Measurements from ENCODE around the gene NCKAP5.

Gene NCKAP5

DNA sequence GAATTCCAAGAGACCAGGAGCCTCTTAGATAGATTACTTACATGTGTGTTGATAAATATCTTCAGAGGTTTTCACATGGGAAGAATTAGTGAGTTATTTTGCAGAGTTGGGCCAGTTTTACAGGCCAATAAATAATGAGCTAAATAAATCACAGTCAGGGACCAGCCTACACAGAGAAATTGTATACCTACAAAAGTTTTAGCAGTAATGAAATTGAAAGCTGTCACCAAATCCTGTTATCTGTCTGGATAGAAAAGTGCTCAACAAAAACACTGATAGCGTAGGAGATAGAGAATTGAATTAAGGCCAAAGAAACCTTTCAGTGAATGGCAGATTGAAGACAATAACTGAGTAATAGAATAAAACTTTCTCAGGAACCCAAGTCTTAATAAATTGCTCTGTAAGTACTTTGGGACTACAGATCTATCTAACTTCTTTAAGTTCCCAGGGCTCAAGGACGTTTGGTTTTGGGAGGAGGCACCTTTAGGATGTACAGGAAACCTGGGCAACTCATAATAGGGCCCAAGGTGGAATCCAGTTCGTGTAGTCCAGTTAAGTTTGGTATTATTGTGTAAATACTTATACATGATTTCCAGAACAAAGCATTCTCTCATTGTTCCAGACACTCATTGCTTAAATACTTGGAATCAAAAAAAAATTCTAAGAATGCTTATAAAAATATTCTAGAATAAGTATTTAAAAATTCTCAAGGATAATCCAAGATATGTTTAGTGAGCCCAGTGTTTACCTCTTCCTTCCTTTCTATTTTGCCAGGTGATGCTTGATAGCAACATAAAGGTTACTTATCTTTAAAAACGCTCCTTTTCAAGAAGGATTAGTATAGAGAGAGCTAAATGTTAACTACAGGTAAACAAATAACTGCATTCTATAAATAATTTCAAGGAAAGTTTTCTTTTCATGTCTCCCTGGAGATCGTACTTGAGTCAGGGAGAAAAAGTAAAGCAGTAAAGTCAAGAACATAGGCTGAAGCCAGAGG, 134.5 kb downstream of the NCKAP5 start:
- H3K4me3 Mint-ChIP-seq = no peak overlapping the region
- H3K4me1 Mint-ChIP-seq (ENCODE audit: low read depth) = no peaks in the 10 kb centered on the region
- H3K36me3 Mint-ChIP-seq (ENCODE audit: low read depth) = no peaks in the 10 kb centered on the region
- H3K27ac Mint-ChIP-seq = no peak overlapping the region
- peaks cover 4% of the 10 kb centered on the region for H3K9me3 Mint-ChIP-seq
- no peaks in the 10 kb centered on the region for H3K27me3 Mint-ChIP-seq (ENCODE audit: low read depth)

DNA sequence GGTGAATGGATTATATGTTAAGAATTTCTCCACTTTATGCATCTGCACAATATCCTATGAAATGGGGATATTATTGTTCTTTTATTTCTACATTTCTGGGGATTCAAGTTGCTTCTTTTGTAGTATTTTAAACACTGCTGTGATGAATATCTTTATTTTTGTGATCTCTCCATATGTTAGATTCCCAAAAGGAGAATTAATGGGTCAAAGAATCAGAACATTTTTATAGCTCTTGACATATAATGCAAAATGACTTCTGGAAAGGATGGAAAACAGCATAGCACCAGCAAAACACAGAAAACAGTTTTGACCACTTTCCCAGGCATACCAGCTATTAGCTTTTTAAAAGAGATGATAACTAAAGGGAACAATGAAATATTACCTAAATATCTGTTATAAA, 135.5 kb downstream of the NCKAP5 start:
- Mint-ChIP-seq H3K27me3 (ENCODE audit: low read depth) (no peaks in the 10 kb centered on the region), H3K9me3 (peaks cover 4% of the 10 kb centered on the region), H3K36me3 (ENCODE audit: low read depth) (no peaks in the 10 kb centered on the region), H3K4me1 (ENCODE audit: low read depth) (no peaks in the 10 kb centered on the region), H3K27ac (no peak overlapping the region), H3K4me3 (no peak overlapping the region)

DNA sequence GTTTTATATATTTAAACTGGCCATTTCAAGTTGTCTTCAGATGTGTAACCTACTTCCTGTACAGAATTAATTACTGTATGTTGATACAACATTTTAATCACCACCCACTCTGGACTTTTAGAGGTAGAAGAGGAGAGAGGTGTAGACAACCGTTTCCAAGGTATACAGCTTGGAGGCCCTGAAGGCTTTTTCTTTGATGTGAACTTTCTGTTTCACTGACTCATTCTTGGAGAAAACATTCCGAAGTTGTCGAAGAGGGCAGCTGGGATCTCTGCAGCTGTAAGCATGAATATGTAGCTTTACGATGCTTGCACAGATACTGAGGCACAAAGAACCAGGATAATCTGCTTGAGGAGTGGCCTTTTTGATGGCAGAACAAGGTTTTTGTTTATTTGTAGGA, 137.0 kb downstream of the NCKAP5 start:
- Mint-ChIP-seq H3K9me3 (peaks cover 4% of the 10 kb centered on the region), H3K27ac (no peak overlapping the region), H3K4me3 (no peak overlapping the region), H3K4me1 (ENCODE audit: low read depth) (no peaks in the 10 kb centered on the region), H3K36me3 (ENCODE audit: low read depth) (no peaks in the 10 kb centered on the region), H3K27me3 (ENCODE audit: low read depth) (no peaks in the 10 kb centered on the region)

DNA sequence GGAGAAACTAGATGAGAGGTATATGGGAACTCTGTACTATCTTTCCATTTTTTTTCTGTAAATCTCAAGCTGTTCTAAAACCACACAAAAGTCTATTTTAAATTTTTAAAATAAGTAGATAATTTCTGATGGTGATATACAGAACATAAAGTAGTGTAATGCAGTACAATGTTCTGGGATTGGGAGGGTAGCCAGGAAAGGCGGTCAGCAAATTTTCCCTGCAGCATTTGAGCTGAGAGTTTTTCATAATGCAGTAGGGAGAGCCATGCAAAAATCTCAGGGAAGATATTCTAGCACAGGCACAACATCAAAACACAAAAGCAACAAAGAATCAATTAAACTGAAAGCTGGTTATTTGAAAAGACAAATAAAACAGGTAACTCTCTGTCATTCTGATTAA, 141.5 kb downstream of the NCKAP5 start:
- H3K9me3 Mint-ChIP-seq = peaks cover 4% of the 10 kb centered on the region
- H3K4me1 Mint-ChIP-seq (ENCODE audit: low read depth) = no peaks in the 10 kb centered on the region
- no peaks in the 10 kb centered on the region for H3K27me3 Mint-ChIP-seq (ENCODE audit: low read depth)
- no peak overlapping the region for H3K27ac Mint-ChIP-seq
- no peaks in the 10 kb centered on the region for H3K36me3 Mint-ChIP-seq (ENCODE audit: low read depth)
- H3K4me3 Mint-ChIP-seq = no peak overlapping the region

DNA sequence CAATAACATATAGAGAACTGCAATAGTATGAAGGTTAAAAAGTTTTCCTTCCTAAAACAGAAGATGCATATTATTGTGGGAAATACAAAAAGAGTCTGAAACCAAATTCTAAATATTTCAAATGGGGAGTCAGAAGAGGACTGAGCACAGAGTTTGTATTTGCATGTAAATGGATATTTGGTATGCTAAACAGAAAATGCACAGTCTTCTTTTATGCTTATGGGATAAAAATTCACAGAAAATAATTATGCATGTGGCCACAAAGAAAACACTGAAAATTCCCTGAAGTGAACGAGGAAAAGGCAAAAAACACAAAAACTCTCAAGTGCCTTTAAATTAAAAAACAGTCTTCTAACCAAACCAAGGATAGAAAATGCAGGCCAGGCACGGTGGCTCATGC, 142.7 kb downstream of the NCKAP5 start:
- H3K4me3 Mint-ChIP-seq = no peak overlapping the region
- peaks cover 4% of the 10 kb centered on the region for H3K9me3 Mint-ChIP-seq
- H3K27ac Mint-ChIP-seq = no peak overlapping the region
- no peaks in the 10 kb centered on the region for H3K36me3 Mint-ChIP-seq (ENCODE audit: low read depth)
- H3K27me3 Mint-ChIP-seq (ENCODE audit: low read depth) = no peaks in the 10 kb centered on the region
- H3K4me1 Mint-ChIP-seq (ENCODE audit: low read depth) = no peaks in the 10 kb centered on the region

DNA sequence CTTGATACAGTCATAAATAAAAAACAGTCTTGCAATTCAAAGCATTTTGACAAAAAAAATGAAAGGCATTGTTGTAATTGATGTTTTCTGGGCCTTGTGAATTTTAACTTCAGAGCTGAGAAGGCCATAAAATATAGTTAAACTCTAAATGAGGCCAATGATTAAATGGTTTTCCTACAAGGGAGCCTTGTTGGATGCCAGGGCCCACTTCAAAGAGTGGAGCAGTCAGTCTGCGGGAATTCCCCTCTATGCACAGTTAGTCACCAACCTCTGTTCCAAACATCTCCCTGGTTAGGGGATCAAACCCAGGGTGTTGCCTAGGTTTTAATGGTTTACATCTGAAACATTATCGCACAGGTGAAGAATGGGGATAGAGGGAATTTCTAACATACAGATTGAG, 143.4 kb downstream of the NCKAP5 start:
- H3K36me3 Mint-ChIP-seq (ENCODE audit: low read depth) = no peaks in the 10 kb centered on the region
- no peaks in the 10 kb centered on the region for H3K9me3 Mint-ChIP-seq
- no peak overlapping the region for H3K27ac Mint-ChIP-seq
- H3K27me3 Mint-ChIP-seq (ENCODE audit: low read depth) = no peaks in the 10 kb centered on the region
- H3K4me3 Mint-ChIP-seq = no peak overlapping the region
- H3K4me1 Mint-ChIP-seq (ENCODE audit: low read depth) = no peaks in the 10 kb centered on the region

DNA sequence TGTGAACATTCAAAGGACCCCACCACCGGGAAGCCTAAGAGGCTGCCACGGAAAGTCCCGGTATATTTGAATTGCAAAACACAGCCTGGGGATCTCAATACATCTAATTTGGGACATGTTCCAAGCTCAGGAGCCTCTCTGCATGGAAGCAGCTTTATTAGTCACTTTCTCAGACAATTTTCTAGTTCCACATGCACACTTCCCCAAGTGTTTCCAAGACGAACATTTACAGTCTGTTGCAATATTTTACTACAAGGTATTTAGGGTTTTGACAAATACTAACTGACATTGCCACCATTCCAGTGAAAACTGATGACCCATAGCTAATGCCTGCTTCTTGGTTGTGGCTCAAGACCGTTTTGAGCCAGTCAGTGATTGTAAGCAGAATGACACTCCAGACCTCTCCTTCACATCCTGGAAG, 145.3 kb downstream of the NCKAP5 start:
- no peaks in the 10 kb centered on the region for H3K4me1 Mint-ChIP-seq (ENCODE audit: low read depth)
- H3K27me3 Mint-ChIP-seq (ENCODE audit: low read depth) = no peaks in the 10 kb centered on the region
- H3K27ac Mint-ChIP-seq = no peak overlapping the region
- no peak overlapping the region for H3K4me3 Mint-ChIP-seq
- H3K36me3 Mint-ChIP-seq (ENCODE audit: low read depth) = no peaks in the 10 kb centered on the region
- H3K9me3 Mint-ChIP-seq = no peaks in the 10 kb centered on the region

DNA sequence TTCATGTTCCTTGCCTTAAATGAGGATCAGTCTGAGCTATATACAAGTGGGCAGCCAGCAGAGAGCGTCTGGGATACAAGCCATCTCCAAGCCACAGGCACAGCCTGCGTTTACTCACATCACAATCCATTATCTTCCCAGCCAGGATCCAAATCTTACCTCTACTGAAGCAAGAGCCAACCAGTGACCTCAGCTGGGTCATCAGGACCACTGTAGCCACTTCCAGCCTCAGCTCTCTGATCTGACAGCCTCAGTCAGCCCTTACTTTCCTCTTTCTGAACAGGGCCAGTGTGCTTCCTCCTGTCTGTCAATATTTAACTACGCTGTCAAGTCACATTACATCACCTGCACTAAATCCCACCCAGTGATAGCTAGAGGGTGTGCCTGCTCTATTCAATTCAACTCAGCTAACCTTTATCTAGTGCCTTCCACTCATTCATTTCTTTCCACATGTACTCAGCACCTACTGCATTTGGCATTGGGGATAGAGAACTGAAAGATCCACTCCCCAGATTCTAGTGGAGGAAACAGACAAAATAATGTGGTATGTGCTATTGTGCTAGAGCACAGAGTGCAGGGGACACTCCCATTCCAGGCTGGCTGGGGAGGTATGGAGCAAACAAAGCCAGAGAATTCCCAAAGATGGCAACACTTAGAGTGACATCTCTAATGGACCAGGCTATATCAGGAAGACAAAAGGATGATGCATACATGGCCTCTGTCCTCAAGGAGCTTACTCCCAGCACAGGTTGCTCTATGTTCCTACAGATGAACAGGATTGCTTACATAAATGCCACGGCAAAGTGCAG, 146.5 kb downstream of the NCKAP5 start:
- no peaks in the 10 kb centered on the region for H3K36me3 Mint-ChIP-seq (ENCODE audit: low read depth)
- H3K4me1 Mint-ChIP-seq (ENCODE audit: low read depth) = no peaks in the 10 kb centered on the region
- H3K27ac Mint-ChIP-seq = no peak overlapping the region
- no peaks in the 10 kb centered on the region for H3K9me3 Mint-ChIP-seq
- no peak overlapping the region for H3K4me3 Mint-ChIP-seq
- H3K27me3 Mint-ChIP-seq (ENCODE audit: low read depth) = no peaks in the 10 kb centered on the region

DNA sequence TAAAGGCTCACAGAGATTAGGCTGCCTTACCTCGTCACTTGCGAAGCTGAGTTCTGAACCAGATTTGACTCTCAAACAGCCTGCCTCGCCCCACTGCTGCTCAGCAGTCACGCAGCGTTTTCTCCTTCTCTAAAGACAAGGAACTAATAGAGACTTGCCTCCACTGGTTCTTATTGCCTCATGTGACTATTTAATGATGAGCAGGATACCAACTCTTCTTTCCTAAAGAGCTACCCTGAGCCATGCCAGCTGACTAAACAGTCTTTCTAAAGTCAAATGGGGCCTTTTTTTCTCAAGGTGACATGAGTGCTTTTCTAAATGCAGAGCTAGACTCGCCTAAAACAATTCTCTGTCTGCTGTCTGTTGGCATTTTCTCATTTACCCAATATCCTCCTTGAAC, 147.5 kb downstream of the NCKAP5 start:
- Mint-ChIP-seq H3K9me3 (no peaks in the 10 kb centered on the region), H3K36me3 (ENCODE audit: low read depth) (no peaks in the 10 kb centered on the region), H3K27ac (no peak overlapping the region), H3K4me3 (no peak overlapping the region), H3K27me3 (ENCODE audit: low read depth) (no peaks in the 10 kb centered on the region), H3K4me1 (ENCODE audit: low read depth) (no peaks in the 10 kb centered on the region)

DNA sequence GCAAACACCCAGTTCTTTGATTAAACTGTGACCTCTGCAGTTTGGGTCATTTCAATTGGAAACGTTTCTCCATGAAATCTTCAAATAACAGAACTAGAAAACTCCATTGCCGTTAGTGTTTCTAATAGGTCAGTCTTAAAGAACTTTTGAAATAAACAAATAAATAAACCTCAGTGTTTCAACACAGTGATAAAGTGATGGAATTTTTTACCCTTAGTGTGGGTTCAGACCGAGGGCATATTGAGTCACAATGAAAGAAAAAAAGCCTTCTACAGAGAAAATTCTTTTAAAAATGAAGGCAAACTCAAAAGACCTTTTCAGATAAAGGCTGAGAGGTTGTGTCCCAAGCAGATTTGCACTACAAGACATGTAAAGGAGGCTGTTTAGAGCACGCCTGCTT, 149.6 kb downstream of the NCKAP5 start:
- H3K4me1 Mint-ChIP-seq (ENCODE audit: low read depth) = no peaks in the 10 kb centered on the region
- no peaks in the 10 kb centered on the region for H3K27me3 Mint-ChIP-seq (ENCODE audit: low read depth)
- no peaks in the 10 kb centered on the region for H3K9me3 Mint-ChIP-seq
- H3K4me3 Mint-ChIP-seq = no peak overlapping the region
- no peaks in the 10 kb centered on the region for H3K36me3 Mint-ChIP-seq (ENCODE audit: low read depth)
- H3K27ac Mint-ChIP-seq = no peak overlapping the region

DNA sequence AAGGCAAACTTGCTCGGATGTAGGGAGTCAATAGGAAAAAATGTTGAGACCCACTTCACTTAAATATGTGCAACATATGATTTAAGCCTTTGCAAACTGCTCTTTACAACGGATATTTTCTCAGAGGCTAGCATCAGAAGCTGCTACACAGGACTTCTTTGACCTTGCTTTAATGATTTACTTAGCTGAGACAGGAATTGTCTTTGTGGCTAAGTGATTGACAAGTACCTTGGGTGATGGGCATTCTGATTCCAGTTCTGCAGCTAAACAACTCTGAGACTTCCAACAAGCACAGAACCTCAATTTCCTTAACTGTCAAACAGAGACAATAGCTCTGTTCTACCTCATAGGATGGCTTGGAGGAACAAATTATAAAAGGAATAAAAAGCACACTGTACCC, 150.2 kb downstream of the NCKAP5 start:
- no peaks in the 10 kb centered on the region for H3K36me3 Mint-ChIP-seq (ENCODE audit: low read depth)

DNA sequence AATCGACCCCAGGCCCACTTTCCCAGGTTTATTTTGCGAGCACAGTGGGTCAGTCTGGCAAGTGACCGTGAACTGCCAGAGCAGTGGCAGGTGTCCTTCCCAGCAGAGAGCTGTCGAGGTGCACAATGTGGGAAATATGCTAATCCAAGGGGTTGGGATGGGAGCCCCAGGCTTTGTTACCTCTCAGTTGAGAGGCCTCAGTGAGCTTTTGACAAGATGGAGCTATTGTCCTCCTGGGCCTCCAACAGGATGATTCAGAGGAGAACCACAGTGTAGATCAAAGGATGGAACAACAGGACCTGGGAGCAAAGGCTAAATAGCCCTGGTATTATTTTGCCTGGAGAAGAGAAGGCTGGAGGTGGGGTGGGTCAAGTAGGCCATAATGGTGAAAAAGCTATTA, 150.8 kb downstream of the NCKAP5 start:
- Mint-ChIP-seq H3K36me3 (ENCODE audit: low read depth) (no peaks in the 10 kb centered on the region), H3K27ac (no peak overlapping the region), H3K9me3 (no peaks in the 10 kb centered on the region), H3K27me3 (ENCODE audit: low read depth) (no peaks in the 10 kb centered on the region), H3K4me1 (ENCODE audit: low read depth) (no peaks in the 10 kb centered on the region), H3K4me3 (no peak overlapping the region)

More for the DNA sequence above, 150.2 kb downstream of the NCKAP5 start:
- H3K27ac Mint-ChIP-seq = no peak overlapping the region
- no peaks in the 10 kb centered on the region for H3K4me1 Mint-ChIP-seq (ENCODE audit: low read depth)
- H3K4me3 Mint-ChIP-seq = no peak overlapping the region
- no peaks in the 10 kb centered on the region for H3K9me3 Mint-ChIP-seq
- H3K27me3 Mint-ChIP-seq (ENCODE audit: low read depth) = no peaks in the 10 kb centered on the region

DNA sequence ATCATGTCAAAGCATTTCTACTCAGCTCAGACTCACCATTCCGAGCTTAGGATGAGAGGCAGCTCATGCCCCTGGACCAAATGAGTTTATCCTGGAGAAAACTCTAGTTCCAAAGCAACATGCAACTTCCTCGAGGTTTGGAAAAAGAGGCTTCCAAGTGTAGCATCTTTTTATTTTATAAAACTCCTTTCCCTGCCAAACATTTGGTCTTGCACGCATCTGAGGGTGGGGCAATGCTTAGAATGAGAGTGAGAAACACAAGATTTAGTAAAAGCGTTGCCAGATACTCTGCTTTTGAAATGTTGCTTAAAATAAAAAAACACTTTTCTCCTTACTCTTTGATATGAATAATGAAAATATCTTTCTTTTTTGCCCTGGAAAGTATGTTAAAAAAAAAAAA, 151.5 kb downstream of the NCKAP5 start:
- Mint-ChIP-seq H3K36me3 (ENCODE audit: low read depth) (no peaks in the 10 kb centered on the region), H3K4me1 (ENCODE audit: low read depth) (no peaks in the 10 kb centered on the region), H3K27ac (no peak overlapping the region), H3K4me3 (no peak overlapping the region), H3K27me3 (ENCODE audit: low read depth) (no peaks in the 10 kb centered on the region), H3K9me3 (no peaks in the 10 kb centered on the region)

DNA sequence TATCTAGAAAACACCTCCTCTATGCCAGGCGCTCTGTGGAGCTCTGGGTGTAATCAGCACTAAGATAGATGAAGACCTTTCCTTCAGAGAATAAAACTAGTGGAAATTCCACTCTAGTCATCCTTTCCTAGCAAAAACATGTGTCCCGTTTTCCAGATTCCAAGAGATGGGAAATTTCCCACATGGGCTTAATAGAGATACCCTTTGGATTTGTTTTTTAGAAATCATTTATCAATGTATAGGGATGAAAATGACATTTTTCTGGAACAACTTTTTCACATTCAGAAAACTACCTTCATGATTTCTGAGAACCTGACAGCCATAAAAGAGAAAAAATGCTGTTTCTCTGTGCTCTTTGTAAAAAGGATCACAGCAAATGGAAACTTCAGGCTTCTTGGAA, 152.1 kb downstream of the NCKAP5 start:
- Mint-ChIP-seq H3K27ac (no peak overlapping the region), H3K9me3 (no peaks in the 10 kb centered on the region), H3K4me1 (ENCODE audit: low read depth) (no peaks in the 10 kb centered on the region), H3K36me3 (ENCODE audit: low read depth) (no peaks in the 10 kb centered on the region), H3K4me3 (no peak overlapping the region), H3K27me3 (ENCODE audit: low read depth) (no peaks in the 10 kb centered on the region)
